MM.1S (cell line): ENCODE data around the gene PIK3CD.

Experiments used
- EZH2 ChIP-seq: fragments of 300-600 bp; sonication (generic); optimal IDR thresholded peaks from 2 replicates; pipeline ENCODE3; 2017; ENCODE audit warnings: low read depth, mild to moderate bottlenecking, antibody characterized with exemption, low read length, mixed read lengths
- EZH2phosphoT487 ChIP-seq: fragments of 300-600 bp; sonication (generic); IDR thresholded peaks from 2 replicates; pipeline ENCODE4 v1.6.1; 2018; ENCODE audit warnings: antibody characterized with exemption, low read length
- TF ChIP-seq, protein P1 (sequence below): fragments of 300-600 bp; sonication (generic); IDR thresholded peaks from 2 replicates; pipeline ENCODE4 v1.5.1; 2016; ENCODE audit warnings: antibody characterized with exemption, low read length, mixed read lengths

DNA sequence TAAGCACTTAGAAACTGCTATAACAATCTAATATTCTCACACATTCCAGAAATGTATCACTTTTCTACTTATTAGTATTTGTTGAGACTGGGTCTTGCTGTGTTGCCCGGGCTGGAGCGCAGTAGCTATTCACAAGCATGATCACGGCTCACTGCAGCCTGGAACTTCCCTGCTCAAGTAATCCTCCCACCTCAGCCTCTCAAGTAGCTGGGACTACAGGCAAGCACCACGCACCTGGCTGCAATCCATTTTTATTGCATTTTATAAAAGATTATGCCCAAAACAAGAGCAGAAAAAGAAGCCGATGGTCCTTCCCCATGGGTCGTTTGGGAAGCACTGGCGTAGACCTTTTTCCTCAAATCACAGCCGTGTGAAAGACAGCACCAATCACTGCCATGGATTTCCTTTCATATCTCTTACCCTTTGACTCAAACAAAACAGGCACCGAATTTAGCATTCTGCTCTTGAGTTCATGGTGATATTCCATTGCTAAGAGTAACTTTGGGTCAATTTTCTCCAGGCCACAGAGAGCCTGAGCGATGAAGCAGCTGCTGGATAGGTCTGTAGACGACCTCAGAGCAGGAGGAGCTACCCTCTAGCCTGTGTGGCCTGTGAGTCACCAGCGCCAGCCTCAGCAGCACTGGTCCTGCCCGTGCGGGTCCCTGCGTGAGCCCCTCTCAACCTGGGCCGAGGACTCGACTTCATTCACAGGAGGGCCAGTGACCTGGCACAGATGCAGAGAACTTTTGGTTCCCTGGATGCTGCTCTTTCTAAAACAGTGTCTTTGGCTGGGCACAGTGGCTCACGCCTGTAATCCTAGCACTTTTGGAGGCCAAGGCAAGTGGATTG lies 80.8 kb downstream of the PIK3CD start:
- TF ChIP-seq, protein P1, sequence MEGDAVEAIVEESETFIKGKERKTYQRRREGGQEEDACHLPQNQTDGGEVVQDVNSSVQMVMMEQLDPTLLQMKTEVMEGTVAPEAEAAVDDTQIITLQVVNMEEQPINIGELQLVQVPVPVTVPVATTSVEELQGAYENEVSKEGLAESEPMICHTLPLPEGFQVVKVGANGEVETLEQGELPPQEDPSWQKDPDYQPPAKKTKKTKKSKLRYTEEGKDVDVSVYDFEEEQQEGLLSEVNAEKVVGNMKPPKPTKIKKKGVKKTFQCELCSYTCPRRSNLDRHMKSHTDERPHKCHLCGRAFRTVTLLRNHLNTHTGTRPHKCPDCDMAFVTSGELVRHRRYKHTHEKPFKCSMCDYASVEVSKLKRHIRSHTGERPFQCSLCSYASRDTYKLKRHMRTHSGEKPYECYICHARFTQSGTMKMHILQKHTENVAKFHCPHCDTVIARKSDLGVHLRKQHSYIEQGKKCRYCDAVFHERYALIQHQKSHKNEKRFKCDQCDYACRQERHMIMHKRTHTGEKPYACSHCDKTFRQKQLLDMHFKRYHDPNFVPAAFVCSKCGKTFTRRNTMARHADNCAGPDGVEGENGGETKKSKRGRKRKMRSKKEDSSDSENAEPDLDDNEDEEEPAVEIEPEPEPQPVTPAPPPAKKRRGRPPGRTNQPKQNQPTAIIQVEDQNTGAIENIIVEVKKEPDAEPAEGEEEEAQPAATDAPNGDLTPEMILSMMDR, result no peak
- no peak for TF ChIP-seq EZH2
- TF ChIP-seq EZH2phosphoT487, result no peak
